ENCODE data around the gene SFTA2. TPM values are rescaled to one million over a fixed set of nuclear protein-coding genes. Genes with fewer than 3 reads are reported as not detected.

Gene SFTA2
- total and polyA plus RNA-seq, 2 experiments from 2014 or later = 0.86 TPM; not detected in 1

GRCh38 chr6:30951907-30952469 lies 20.0 kb upstream of the SFTA2 start:
- peaks cover 2% of the 10 kb centered on the region for H3K27me3 ChIP-seq
- DNase-seq (ENCODE audit: low read depth in 1 of 2, low spot score in 1 of 2) = no peak
- H3K9me3 ChIP-seq (ENCODE audit: low read depth) = no peaks in the 10 kb centered on the region
- H3K27ac ChIP-seq = no peak overlapping the region
- H3K4me3 ChIP-seq = no peak overlapping the region
- peaks cover 7% of the 10 kb centered on the region for H3K4me1 ChIP-seq (ENCODE audit: low read depth)
- no peak for TF ChIP-seq CTCF (IDR thresholded peaks at IDR 0.05; ENCODE audit: low read depth, low read length)
- no peaks in the 10 kb centered on the region for H3K36me3 ChIP-seq

GRCh38 chr6:30948811-30949210 lies 16.8 kb upstream of the SFTA2 start:
- TF ChIP-seq CTCF (IDR thresholded peaks at IDR 0.05; ENCODE audit: low read depth, low read length) = no peak
- no peak for DNase-seq (ENCODE audit: low read depth in 1 of 2, low spot score in 1 of 2)
- H3K27ac ChIP-seq = no peak overlapping the region
- no peaks in the 10 kb centered on the region for H3K4me1 ChIP-seq (ENCODE audit: low read depth)
- no peaks in the 10 kb centered on the region for H3K9me3 ChIP-seq (ENCODE audit: low read depth)
- H3K4me3 ChIP-seq = no peak overlapping the region
- H3K36me3 ChIP-seq = no peaks in the 10 kb centered on the region
- no peaks in the 10 kb centered on the region for H3K27me3 ChIP-seq

- H3K4me1 ChIP-seq (ENCODE audit: low read depth) = no peaks in the 10 kb centered on the region
Measured at GRCh38 chr6:30947231-30947630, 15.3 kb upstream of the SFTA2 start.

GRCh38 chr6:30945281-30945680 lies 13.3 kb upstream of the SFTA2 start:
- no peaks in the 10 kb centered on the region for H3K27me3 ChIP-seq
- no peak for DNase-seq (ENCODE audit: low read depth in 1 of 2, low spot score in 1 of 2)
- H3K9me3 ChIP-seq (ENCODE audit: low read depth) = no peaks in the 10 kb centered on the region
- no peak for TF ChIP-seq CTCF (IDR thresholded peaks at IDR 0.05; ENCODE audit: low read depth, low read length)
- H3K4me3 ChIP-seq = no peak overlapping the region
- H3K27ac ChIP-seq = no peak overlapping the region
- no peaks in the 10 kb centered on the region for H3K4me1 ChIP-seq (ENCODE audit: low read depth)
- H3K36me3 ChIP-seq = no peaks in the 10 kb centered on the region

More at GRCh38 chr6:30947231-30947630, 15.3 kb upstream of the SFTA2 start:
- no peaks in the 10 kb centered on the region for H3K27me3 ChIP-seq
- no peak for TF ChIP-seq CTCF (IDR thresholded peaks at IDR 0.05; ENCODE audit: low read depth, low read length)
- DNase-seq (ENCODE audit: low read depth in 1 of 2, low spot score in 1 of 2) = no peak
- H3K36me3 ChIP-seq = no peaks in the 10 kb centered on the region
- no peaks in the 10 kb centered on the region for H3K9me3 ChIP-seq (ENCODE audit: low read depth)
- H3K27ac ChIP-seq = no peak overlapping the region
- no peak overlapping the region for H3K4me3 ChIP-seq

GRCh38 chr6:30944051-30944450 lies 12.1 kb upstream of the SFTA2 start:
- no peak overlapping the region for H3K27ac ChIP-seq
- no peaks in the 10 kb centered on the region for H3K27me3 ChIP-seq
- no peaks in the 10 kb centered on the region for H3K36me3 ChIP-seq
- H3K4me1 ChIP-seq (ENCODE audit: low read depth) = no peaks in the 10 kb centered on the region
- no peak for DNase-seq (ENCODE audit: low read depth in 1 of 2, low spot score in 1 of 2)
- H3K4me3 ChIP-seq = no peak overlapping the region
- no peaks in the 10 kb centered on the region for H3K9me3 ChIP-seq (ENCODE audit: low read depth)
- no peak for TF ChIP-seq CTCF (IDR thresholded peaks at IDR 0.05; ENCODE audit: low read depth, low read length)
